ENCODE data around the gene PLXNA4. TPM values are rescaled to one million over a fixed set of nuclear protein-coding genes. Genes with fewer than 3 reads are reported as not detected.

The PLXNA4 gene
- total and polyA plus RNA-seq, 9 of the 15 experiments (the other 6 are each of a cell fraction or from before 2014, with no cell fraction given), result under 0.01 to 0.09 TPM; not detected in 7

GRCh38 chr7:132296820-132297219 lies 279.4 kb downstream of the PLXNA4 start (continued):
- TF ChIP-seq GABPB2 (CRISPR knock-in tag; conservative IDR thresholded peaks at IDR 0.05), result no peak
- TF ChIP-seq CBX5 (IDR thresholded peaks at IDR 0.05; ENCODE audit: borderline replicate concordance, low read depth), result no peak
- no peak for TF ChIP-seq AFF1 (IDR thresholded peaks at IDR 0.05; ENCODE audit: low read depth in 1 of 2, partially characterized antibody in 2 of 2)
- TF ChIP-seq RBM15 (IDR thresholded peaks at IDR 0.05; ENCODE audit: insufficient read depth, low read length), result no peak
- no peak for TF ChIP-seq CCNT2 (IDR thresholded peaks at IDR 0.05; ENCODE audit: borderline replicate concordance, extremely low read depth, insufficient read length, low read depth, low read length)
- no peak for TF ChIP-seq ZKSCAN1 (IDR thresholded peaks at IDR 0.05; ENCODE audit: low read depth, low read length)
- TF ChIP-seq CCAR2 (IDR thresholded peaks at IDR 0.05; ENCODE audit: low read depth, low read length), result no peak
- no peak for TF ChIP-seq HMGXB4 (CRISPR knock-in tag; IDR thresholded peaks at IDR 0.05)
- TF ChIP-seq ARID3A (IDR thresholded peaks at IDR 0.05; ENCODE audit: borderline replicate concordance, low read depth, low read length), result no peak
